Hypothalamus (tissue), 51 donors: ENCODE data around the gene ZNF799.
"Not testable (repeated sequence)": the region's sequence is repeated elsewhere in the genome, so short reads cannot be mapped to it uniquely, and the experiment has no call there.

Source experiments
- DNase-seq, 51 donors: peaks; one replicate each; lab custom pipeline; 2025; lab: John Stamatoyannopoulos, UW

The ZNF799 gene

DNA sequence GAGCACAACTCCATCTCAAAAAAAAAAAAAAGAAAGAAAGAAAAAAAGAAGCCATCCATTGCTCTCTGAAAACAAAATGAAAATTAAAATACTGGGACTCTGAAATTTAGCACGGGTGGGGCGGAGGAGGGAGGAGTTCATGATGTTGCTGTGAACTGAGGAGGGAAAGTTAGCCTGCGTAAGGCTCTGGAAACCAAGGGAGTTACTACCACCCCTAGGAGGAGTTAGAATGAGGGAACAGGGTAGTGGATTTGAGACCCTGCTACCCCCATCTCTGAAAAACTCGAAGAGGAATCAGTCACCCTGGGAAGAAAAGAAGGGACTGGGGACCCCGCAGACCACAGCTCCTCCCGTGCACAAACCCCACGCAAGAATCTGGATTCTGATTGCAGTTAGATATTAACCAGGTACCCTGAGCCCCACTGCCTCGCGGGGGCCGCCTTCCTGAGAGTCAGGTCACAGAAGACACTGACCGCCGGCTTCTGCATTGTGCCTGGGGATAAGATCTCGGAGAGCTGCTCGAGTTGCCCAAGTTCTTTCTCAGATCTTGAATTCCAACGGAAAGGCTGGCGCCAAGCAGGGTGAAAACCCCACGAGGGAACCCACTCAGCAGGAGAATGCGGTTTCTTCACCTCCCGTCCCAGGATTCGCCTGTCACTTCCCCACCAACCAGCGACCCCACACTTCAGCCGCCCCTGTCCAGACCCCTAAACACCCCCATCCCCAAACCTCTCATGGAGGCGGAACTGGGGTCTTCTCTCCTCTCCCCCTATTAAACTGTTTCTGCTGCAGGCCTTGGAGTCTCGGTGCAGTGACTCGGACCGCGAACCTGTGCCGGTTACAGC is 36.5 kb downstream of the ZNF799 start:
- peak in 21 of 51 donors; percentile 1 to 42 (median 24) for DNase-seq

DNA sequence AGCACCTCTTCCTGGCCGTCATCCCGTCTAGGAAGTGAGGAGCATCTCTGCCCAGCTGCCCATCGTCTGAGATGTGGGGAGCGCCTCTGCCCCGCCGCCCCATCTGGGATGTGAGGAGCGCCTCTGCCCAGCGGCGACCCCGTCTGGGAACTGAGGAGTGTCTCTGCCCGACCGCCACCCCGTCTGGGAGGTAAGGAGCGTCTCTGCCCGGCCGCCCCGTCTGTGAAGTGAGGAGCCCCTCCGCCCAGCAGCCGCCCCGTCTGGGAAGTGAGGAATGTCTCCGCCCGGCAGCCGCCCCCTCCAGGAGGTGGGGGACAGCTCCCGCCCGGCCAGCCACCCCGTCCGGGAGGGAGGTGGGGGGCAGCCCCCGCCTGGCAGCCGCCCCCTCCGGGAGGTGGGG is 38.8 kb downstream of the ZNF799 start:
- not testable (repeated sequence) for DNase-seq

DNA sequence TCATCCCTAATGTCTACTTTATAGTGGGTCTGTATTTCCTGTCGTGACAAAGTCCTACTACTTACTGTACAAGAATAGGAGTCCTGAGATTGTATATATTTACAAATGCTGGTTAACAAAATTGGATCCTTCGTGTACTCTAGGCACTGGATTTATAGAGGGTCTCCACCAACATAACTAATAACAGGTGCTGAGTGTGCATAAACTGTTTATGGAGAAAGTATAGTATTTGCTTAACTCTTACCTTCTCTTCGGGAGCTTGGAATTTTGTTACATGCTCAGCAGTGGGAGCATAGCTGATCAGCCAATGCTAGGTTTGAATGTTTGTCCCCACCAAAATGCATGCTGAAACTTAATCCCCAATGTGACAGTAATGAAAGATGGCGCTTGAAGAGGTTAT is 47.7 kb downstream of the ZNF799 start:
- no peak for DNase-seq

DNA sequence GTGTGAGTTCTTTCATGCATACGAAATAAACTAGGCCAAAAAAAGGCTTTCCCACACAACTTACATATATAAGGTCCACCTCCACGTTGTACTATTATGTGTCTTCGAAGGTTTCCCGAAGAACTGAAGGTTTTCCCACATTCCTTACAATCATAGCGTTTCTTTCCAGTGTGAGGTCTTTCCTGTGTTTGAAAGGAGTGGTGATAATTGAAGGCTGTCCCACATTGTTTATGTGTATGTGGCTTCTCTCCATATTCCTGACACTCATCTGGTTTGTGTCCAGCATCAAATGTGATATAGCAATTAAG is 50.2 kb downstream of the ZNF799 start:
- no peak for DNase-seq

DNA sequence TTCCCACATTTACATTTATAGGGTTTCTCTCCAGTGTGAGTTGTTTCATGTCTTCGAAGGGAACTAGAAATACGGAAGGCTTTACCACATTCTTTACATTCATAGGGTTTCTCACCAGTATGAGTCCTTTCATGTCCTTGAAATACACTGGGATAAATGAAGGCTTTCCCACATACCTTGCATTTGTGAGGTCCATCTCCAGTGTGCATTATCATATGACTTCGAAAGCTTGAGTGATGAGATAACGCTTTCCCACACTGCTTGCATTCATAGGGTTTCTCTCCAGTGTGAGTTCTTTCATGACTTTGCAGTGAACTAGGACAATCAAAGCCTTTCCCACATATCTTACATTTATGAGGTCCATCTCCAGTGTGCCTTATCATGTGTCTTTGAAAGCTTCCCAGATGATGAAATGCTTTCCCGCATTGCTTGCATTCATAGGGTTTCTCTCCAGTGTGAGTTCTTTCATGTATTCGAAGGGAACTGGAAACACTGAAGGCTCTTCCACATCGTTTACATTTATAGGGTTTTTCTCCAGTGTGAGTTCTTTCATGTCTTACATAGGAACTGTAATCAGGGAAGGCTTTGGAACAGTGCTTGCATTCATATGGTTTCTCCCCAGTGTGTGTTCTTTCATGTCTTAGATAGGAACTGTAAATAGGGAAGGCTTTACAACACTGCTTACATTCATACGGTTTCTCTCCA is 50.7 kb downstream of the ZNF799 start:
- no peak for DNase-seq

DNA sequence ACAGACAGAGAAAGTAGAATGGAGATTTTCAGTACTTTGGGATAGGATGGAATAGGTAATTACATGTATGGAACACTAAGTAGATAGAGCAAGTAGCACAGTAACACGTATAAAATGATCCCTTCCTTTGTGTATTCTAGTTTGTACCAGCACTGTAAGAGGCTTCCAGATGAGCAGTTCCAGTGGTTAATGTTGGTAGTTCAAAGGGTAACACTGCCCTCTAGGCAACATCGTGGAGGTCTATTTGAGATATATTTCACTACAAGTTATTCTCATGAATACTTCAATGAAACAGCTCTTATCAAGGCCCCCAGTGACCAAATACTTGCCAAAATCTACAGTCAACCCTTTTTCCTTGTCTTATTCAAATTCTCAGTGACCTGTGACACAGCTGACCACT is 54.2 kb downstream of the ZNF799 start:
- DNase-seq = peak in 1 of 51 donors; percentile 0

DNA sequence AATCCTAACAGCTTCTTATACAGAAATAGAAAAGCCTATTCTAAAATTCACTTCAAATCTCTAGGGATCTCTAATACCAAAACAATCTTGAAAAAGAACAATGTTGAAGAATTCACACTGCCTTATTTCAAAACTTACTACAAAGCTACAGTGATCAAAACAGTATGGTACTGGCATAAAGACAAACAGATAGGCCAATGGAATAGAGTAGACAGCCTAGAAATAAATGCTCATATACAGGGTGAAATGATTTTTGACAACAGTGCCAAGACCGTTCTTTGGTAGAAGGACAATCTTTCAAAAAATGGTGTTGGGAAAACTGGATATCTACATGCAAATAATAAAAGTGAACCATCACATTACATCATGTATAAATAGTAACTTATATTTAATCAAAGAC is 55.9 kb downstream of the ZNF799 start:
- DNase-seq = no peak
